Measurements from ENCODE around the gene PLB1. TPM values are rescaled to one million over a fixed set of nuclear protein-coding genes. Genes with fewer than 3 reads are reported as not detected.

The PLB1 gene
- total and polyA plus RNA-seq, 2 experiments from 2014 or later: 0.06 to 0.21 TPM

GRCh38 chr2:28539118-28539541, 43.3 kb downstream of the PLB1 start:
- no peaks in the 10 kb centered on the region for H3K79me2 ChIP-seq (replicated peaks; ENCODE audit: insufficient read depth)
- H3K4me3 ChIP-seq: no peak overlapping the region
- H3F3A ChIP-seq (replicated peaks; ENCODE audit: low read depth): no peaks in the 10 kb centered on the region
- no peaks in the 10 kb centered on the region for H3K36me3 ChIP-seq (ENCODE audit: insufficient read depth)
- H4K20me1 ChIP-seq (replicated peaks; ENCODE audit: insufficient read depth): no peaks in the 10 kb centered on the region
- DNase-seq (ENCODE audit: low spot score) (no peak), ATAC-seq (no peak)
- H3K9me2 ChIP-seq (ENCODE audit: insufficient read depth): no peaks in the 10 kb centered on the region
- no peak overlapping the region for H2AFZ ChIP-seq
- H3K27me3 ChIP-seq (ENCODE audit: insufficient read depth): no peaks in the 10 kb centered on the region
- H3K4me1 Mint-ChIP-seq: no peaks in the 10 kb centered on the region
- peaks cover 2% of the 10 kb centered on the region for H3K27me3 Mint-ChIP-seq (ENCODE audit: insufficient read depth, low read depth, poor library complexity)
- TF ChIP-seq NANOG (IDR thresholded peaks at IDR 0.05; ENCODE audit: borderline replicate concordance): no peak
- no peak for TF ChIP-seq ZNF462 (CRISPR knock-in tag; IDR thresholded peaks at IDR 0.05)
- TF ChIP-seq POLR2AphosphoS5 (IDR thresholded peaks at IDR 0.05; ENCODE audit: low read depth): no peak
- no peak for TF ChIP-seq ZNF114 (CRISPR knock-in tag; IDR thresholded peaks at IDR 0.05)
- H3K27ac ChIP-seq (ENCODE audit: low read depth): no peak overlapping the region
- no peaks in the 10 kb centered on the region for H3K36me3 Mint-ChIP-seq (ENCODE audit: low read depth)
- no peak overlapping the region for H3K4me2 ChIP-seq
- H3K9me3 Mint-ChIP-seq: no peaks in the 10 kb centered on the region
- H3K4me1 ChIP-seq (ENCODE audit: insufficient read depth): no peaks in the 10 kb centered on the region
- H3K27ac Mint-ChIP-seq: no peak overlapping the region
- H3K4me3 Mint-ChIP-seq: no peak overlapping the region

GRCh38 chr2:28543316-28544035, 47.6 kb downstream of the PLB1 start:
- Histone ChIP-seq H3F3A (replicated peaks; ENCODE audit: low read depth) (no peaks in the 10 kb centered on the region), H3K9me2 (ENCODE audit: insufficient read depth) (no peaks in the 10 kb centered on the region), H3K4me1 (ENCODE audit: insufficient read depth) (no peaks in the 10 kb centered on the region), H3K4me3 (no peak overlapping the region), H3K4me2 (no peak overlapping the region), H3K27me3 (ENCODE audit: insufficient read depth) (no peaks in the 10 kb centered on the region), H3K27ac (ENCODE audit: low read depth) (no peak overlapping the region), H2AFZ (no peak overlapping the region), H4K20me1 (replicated peaks; ENCODE audit: insufficient read depth) (no peaks in the 10 kb centered on the region), H3K36me3 (ENCODE audit: insufficient read depth) (no peaks in the 10 kb centered on the region), H3K79me2 (replicated peaks; ENCODE audit: insufficient read depth) (no peaks in the 10 kb centered on the region)
- Mint-ChIP-seq H3K36me3 (ENCODE audit: low read depth) (no peaks in the 10 kb centered on the region), H3K4me3 (no peak overlapping the region), H3K27ac (no peak overlapping the region), H3K4me1 (peaks cover 3% of the 10 kb centered on the region; the same call in 1 of the 3 replicates), H3K27me3 (ENCODE audit: insufficient read depth, low read depth, poor library complexity) (peaks cover 2% of the 10 kb centered on the region), H3K9me3 (no peaks in the 10 kb centered on the region)
- ATAC-seq: peak; percentile 47; the same call in 1 of the 3 replicates
- no peak for DNase-seq (ENCODE audit: low spot score)
- TF ChIP-seq ZNF114 (CRISPR knock-in tag; IDR thresholded peaks at IDR 0.05) (no peak), EZH2phosphoT487 (IDR thresholded peaks at IDR 0.05; ENCODE audit: unreplicated experiment) (no peak), ZNF462 (CRISPR knock-in tag; IDR thresholded peaks at IDR 0.05) (no peak)
